HG03342 (cell line): Measurements from ENCODE around the gene SLC13A4.
"Not testable (repeated sequence)": the region's sequence is repeated elsewhere in the genome, so short reads cannot be mapped to it uniquely, and the experiment has no call there.

ENCODE experiments used
- ATAC-seq: cut with Tn5 transposase; IDR thresholded peaks from one replicate; pipeline ENCODE4 v1.9.1; 2021; ENCODE audit warnings: mild to moderate bottlenecking, moderate library complexity; ENCODE audit not compliant: unreplicated experiment

The SLC13A4 gene

GRCh38 chr7:135728136-135728669, at the start of gene SLC13A4:
SLC13A4 (minus strand) TSS chr7:135728186; CDS start chr7:135727496, 690 bp downstream.
- no peak for ATAC-seq

GRCh38 chr7:135775915-135776314, 47.9 kb upstream of the SLC13A4 start:
- not testable (repeated sequence) for ATAC-seq

GRCh38 chr7:135775230-135775629, 47.2 kb upstream of the SLC13A4 start:
- no peak for ATAC-seq

GRCh38 chr7:135774284-135774683, 46.3 kb upstream of the SLC13A4 start:
- ATAC-seq: no peak

- no peak for ATAC-seq
Observed at GRCh38 chr7:135773464-135773863, 45.5 kb upstream of the SLC13A4 start.

GRCh38 chr7:135772639-135773222, 44.7 kb upstream of the SLC13A4 start:
- no peak for ATAC-seq

GRCh38 chr7:135771961-135772638, 44.1 kb upstream of the SLC13A4 start:
- ATAC-seq: no peak

GRCh38 chr7:135771051-135771450, 43.1 kb upstream of the SLC13A4 start:
- no peak for ATAC-seq

- ATAC-seq: no peak
Observed at GRCh38 chr7:135770139-135770710, 42.2 kb upstream of the SLC13A4 start.

GRCh38 chr7:135769005-135769802, 41.2 kb upstream of the SLC13A4 start:
- ATAC-seq: no peak

GRCh38 chr7:135768467-135768866, 40.5 kb upstream of the SLC13A4 start:
- ATAC-seq: no peak

GRCh38 chr7:135768064-135768463, 40.1 kb upstream of the SLC13A4 start:
- ATAC-seq: no peak

- no peak for ATAC-seq
Observed at GRCh38 chr7:135763261-135763660, 35.3 kb upstream of the SLC13A4 start.

- no peak for ATAC-seq
Observed at GRCh38 chr7:135761751-135762488, 33.9 kb upstream of the SLC13A4 start.

GRCh38 chr7:135759532-135759931, 31.5 kb upstream of the SLC13A4 start:
- ATAC-seq: no peak

- no peak for ATAC-seq
Observed at GRCh38 chr7:135758531-135758932, 30.5 kb upstream of the SLC13A4 start.

- ATAC-seq: no peak
Observed at GRCh38 chr7:135757719-135758411, 29.9 kb upstream of the SLC13A4 start.

GRCh38 chr7:135756191-135756590, 28.2 kb upstream of the SLC13A4 start:
- ATAC-seq: no peak

GRCh38 chr7:135755351-135755753, 27.4 kb upstream of the SLC13A4 start:
- no peak for ATAC-seq
